GM15510 (cell line): ENCODE measurements around the gene FGF12.

Source experiments
- POLR2A ChIP-seq: IDR thresholded peaks from 3 replicates; pipeline ENCODE4 v1.6.1; 2011; ENCODE audit warnings: borderline replicate concordance; ENCODE audit not compliant: insufficient read length; ENCODE audit errors: extremely low read depth

The FGF12 gene

GRCh38 chr3:192212979-192213378, 514.4 kb downstream of the FGF12 start:
- no peak for TF ChIP-seq POLR2A

DNA sequence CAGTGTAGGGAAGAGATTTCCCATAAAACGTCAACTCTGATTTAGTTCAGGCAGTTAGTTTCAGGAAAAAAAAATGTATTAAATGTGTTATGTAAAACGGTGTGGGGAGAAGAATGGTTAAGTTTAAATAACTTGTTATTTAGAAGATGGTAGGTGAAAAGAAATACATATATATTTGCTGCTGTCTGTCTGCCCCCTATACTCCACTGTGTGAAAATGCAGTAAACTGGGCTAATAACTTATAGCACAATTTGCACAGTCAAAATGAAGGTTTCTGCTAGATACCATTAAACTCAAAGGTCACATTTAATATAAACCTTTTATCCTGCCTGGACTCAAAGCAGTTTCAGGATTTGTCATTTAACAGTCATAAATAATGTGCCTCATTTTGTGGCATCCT, 515.0 kb downstream of the FGF12 start:
- TF ChIP-seq POLR2A: no peak

GRCh38 chr3:192207651-192208050, 519.7 kb downstream of the FGF12 start:
- TF ChIP-seq POLR2A: no peak

DNA sequence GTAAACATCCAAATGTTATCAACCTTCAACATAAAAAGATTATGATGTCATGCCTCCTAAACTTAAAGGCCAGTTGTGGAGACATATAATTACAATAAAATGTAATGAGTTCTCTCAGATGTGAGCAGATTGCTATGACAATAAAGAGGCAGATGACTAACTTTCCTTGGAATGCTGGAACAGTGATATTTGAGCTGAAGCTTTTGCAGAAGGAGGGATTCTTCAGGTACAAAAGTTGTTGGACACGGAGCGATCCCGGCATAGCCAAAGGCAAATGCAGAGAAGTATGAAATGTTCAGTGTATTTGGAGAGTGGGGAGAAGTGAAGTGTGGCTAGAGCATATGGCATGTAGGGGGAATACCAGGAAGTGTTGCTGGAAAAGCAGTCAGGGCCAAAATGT, 520.1 kb downstream of the FGF12 start:
- TF ChIP-seq POLR2A: no peak

DNA sequence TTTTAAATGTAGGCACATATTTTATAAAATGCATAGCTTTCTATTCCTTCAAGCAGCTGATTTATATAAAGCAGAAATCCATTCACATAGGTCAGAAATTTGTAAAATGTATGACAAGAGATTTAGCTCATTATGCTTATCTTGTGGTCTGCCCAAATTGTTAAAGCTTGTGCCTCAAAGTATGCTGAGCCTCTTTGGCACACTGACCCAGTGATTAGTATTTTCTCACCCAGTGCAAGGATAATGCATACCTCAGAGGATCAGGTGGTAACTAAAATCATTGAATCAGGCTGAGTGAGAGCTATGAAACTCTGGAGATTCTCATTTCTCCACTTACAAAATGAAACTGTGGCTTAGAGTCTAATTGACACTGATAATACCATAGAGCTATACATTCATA, 533.3 kb downstream of the FGF12 start:
- no peak for TF ChIP-seq POLR2A

DNA sequence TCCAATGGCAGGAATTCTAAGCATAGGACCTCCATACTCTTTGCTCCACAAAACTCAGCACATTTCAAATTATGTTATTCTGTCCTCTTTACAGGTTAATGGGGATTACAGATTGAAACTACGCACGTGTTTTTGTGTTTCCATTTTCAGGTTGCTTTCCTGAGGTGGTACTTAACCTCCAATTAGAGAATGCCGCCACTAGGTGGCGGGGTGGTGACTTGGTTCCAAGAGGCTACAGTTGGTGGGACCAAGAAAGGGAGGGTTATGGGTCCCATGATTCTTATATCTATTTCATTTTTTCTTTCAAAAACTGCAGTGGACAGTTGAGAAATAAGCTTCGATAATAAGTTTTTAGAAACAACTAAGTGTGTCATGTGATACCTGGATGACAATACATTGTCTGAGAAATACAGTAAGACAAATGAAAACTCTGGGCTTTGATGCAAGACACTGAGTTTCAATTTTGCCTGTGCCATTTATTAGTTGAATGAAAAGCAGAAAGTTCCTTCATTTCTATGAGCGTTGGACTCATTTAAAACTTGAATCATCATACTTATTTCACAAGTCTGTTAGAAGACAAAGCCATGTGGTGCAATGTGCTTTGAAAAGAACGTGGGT, 539.0 kb downstream of the FGF12 start:
- no peak for TF ChIP-seq POLR2A

DNA sequence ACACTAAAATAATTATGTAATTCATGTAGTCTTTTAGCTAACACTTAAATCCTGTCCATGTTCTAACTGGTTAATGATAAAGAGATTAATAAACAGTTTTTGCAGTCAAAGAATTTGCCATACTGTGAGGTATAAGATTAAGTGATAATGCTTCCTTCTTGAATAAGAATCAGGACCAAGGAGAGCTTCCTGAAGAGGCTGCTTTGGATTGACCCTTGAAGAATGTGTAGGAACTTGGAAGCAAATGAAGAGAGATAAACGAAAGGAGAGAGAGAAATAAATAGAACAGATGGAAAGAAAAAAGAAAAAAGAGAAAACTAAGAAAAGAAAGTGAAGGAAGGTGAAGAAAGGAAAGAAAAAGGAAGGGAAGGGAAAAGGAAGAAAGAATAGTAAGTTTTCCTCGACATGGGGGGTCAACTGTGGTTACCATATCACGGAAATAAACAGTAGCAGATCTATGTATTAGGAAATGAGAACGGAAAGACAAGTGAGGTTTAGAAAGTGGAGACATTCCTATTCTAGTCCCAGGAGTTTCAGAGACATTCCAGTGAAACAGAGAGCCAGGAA, 539.8 kb downstream of the FGF12 start:
- no peak for TF ChIP-seq POLR2A

DNA sequence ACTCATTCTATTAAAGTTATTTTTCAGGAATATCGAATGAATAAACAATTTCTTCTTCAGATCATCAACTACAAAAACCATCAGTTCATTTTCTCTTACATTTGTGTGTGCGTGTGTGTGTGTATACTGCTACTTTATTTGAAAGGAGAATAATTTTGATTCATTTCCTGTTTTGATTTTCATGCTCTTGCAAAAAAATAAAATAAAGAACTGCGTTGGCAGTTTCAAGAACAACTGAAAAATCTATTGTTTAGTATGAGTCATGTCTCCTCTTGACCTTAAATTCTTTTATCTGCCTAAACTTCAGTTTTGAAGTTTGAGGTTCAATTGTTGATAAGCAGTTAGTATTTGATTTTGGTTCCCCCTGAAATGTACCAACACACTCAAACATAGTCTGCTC, 540.8 kb downstream of the FGF12 start:
- TF ChIP-seq POLR2A: no peak

DNA sequence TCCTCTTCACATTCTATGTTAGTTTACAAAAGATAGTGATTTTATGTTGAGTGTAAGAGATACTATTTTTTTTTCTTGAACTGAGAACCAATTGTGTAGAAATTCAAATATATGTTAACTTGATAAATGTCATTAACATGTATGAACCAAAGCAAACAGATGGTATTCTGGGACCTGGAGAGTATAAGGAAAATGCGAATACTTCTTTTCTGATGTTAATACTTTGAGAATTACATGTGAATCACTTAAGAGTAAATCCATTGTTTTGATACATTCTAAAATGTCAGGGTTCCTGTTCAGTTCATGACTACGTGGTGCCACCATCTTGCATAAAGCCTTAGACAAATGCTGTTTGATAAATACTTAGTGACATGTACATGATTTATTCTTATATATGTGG, 541.3 kb downstream of the FGF12 start:
- TF ChIP-seq POLR2A: no peak

DNA sequence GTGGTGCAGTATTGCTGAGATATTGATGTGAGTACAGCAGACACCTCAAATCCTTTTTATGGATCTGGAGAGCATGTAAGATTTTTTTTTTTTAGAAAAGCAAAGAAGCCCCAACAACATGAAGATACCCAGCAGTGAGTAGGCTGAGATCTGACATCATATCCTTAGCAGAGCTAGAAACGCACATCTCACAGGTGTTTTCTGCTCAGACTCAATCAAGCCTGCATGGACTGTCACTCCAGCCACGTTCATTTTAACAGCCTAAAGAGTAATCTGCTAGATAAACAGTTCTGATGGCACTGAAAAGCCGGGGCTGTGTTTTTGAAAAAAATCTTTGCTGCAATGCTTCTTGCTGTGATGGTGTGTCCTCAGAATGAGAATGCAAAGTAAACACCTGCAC, 544.2 kb downstream of the FGF12 start:
- TF ChIP-seq POLR2A: no peak

DNA sequence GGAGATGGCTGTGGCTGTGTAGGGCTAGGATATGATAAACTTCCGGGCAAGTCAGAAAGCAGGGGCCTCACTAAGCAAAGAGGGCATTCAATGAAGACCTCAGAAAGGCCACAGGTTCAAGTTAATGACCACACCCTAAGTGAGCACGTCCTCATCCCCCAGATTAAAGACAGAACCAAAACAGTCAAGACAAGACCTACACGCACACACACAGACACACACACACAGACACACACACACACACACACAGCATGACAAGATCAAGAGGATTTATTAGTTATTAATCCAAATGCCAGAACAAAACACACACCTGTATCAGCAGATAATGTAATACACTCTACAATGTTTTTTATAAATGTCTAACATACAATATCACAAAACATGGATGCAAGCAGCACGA, 546.2 kb downstream of the FGF12 start:
- no peak for TF ChIP-seq POLR2A

GRCh38 chr3:192177383-192177782, 550.0 kb downstream of the FGF12 start:
- TF ChIP-seq POLR2A: no peak

GRCh38 chr3:192174283-192174682, 553.1 kb downstream of the FGF12 start:
- no peak for TF ChIP-seq POLR2A

DNA sequence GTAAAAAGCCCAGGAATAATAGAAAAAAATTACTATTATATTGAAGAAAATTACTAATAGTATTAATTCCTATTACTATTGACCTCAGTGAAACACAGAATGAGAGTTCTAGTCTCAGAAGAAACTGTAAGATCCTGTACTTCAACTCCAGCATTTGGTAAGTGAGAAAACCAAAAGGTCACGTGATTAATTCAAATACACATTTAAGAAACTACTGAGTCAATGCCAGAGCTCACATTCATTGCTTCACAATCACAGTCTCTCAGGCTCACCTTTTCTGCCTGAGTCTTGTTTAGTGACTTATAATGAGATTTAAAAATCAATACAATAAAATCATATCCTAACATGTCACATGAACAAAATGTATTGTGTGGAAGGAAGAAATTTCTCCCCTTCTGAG, 556.1 kb downstream of the FGF12 start:
- TF ChIP-seq POLR2A: no peak

DNA sequence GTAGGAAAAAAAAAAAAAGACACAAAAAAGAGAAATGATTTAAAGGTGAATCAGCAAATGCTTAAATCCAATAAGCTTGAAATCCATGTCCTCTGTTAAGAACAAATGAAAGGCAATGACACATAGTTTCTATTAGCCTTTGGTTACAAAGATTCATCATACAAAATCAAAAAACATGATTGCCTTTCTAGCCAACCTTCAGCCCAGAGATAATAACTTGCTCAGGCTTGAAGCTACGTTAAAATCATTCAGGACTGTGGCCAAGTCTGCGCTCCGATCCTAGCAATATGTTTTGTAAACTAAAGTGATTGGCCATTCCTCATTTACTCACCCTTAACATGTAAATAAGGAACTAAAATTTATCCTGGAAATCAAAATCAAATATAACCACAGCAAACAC, 556.7 kb downstream of the FGF12 start:
- no peak for TF ChIP-seq POLR2A

DNA sequence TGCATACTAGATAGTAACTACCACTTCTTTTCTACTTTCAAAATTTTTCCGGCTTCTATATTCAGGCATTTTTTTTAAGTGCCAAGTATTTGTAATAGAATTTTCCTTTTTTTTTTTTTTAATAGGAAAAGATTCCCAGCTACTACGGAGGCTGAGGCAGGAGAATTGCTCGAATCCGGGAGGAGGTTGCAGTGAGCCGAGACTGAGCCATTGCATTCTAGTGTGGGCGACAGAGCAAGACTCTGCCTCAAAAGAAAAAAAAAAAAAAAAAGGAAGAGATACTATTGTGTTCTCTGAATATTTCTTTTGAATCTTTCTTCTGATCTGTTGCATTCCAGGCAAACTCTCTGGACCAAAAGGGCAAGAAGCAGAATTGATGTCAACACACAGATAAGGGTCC, 557.3 kb downstream of the FGF12 start:
- TF ChIP-seq POLR2A: no peak
